GM23338 (cell line): ENCODE data around the gene PPP1R18. TPM values are rescaled to one million over a fixed set of nuclear protein-coding genes. Genes with fewer than 3 reads are reported as not detected.

Experiments used
- ATAC-seq: fragments of 200-7000 bp; cut with Tn5 transposase; 3 replicates; pipeline ENCODE4 v1.9.1; 2020
- DNase-seq: peaks from one replicate; pipeline ENCODE4 v3.0.0-alpha.2; 2015; ENCODE audit warnings: low spot score
- H2AFZ ChIP-seq: fragments of 200-600 bp; sonication (generic); 2 replicates; pipeline ENCODE4 v1.8.0; 2016; ENCODE audit warnings: antibody characterized with exemption, mild to moderate bottlenecking, moderate library complexity
- H3F3A ChIP-seq: fragments of 200-600 bp; sonication (generic); replicated peaks from 2 replicates; pipeline ENCODE4 v1.8.0; 2017; ENCODE audit warnings: antibody characterized with exemption, mixed run types, low read depth
- H3K27ac ChIP-seq: fragments of 200-600 bp; sonication (generic); 2 replicates; pipeline ENCODE4 v1.6.1; 2016; ENCODE audit warnings: low read depth
- H3K27me3 ChIP-seq: fragments of 200-600 bp; sonication (generic); 2 replicates; pipeline ENCODE4 v1.8.0; 2016; ENCODE audit warnings: mild to moderate bottlenecking, mixed run types, moderate library complexity; ENCODE audit not compliant: insufficient read depth
- H3K36me3 ChIP-seq: fragments of 200-600 bp; sonication (generic); 2 replicates; pipeline ENCODE4 v1.8.0; 2016; ENCODE audit warnings: mild to moderate bottlenecking; ENCODE audit not compliant: insufficient read depth
- H3K4me1 ChIP-seq: fragments of 200-600 bp; sonication (generic); 2 replicates; pipeline ENCODE4 v1.8.0; 2016; ENCODE audit warnings: mild to moderate bottlenecking, moderate library complexity; ENCODE audit not compliant: insufficient read depth
- H3K4me2 ChIP-seq: fragments of 200-600 bp; sonication (generic); 2 replicates; pipeline ENCODE4 v1.7.1; 2017; ENCODE audit warnings: mixed run types
- H3K4me3 ChIP-seq: fragments of 200-600 bp; sonication (generic); 2 replicates; pipeline ENCODE4 v1.6.1; 2016; ENCODE audit warnings: mixed run types
- H3K79me2 ChIP-seq: fragments of 200-600 bp; sonication (generic); replicated peaks from 2 replicates; pipeline ENCODE4 v1.8.0; 2017; ENCODE audit warnings: mild to moderate bottlenecking; ENCODE audit not compliant: insufficient read depth
- H3K9me2 ChIP-seq: fragments of 200-600 bp; sonication (generic); 2 replicates; pipeline ENCODE4 v1.8.0; 2017; ENCODE audit not compliant: insufficient read depth
- H4K20me1 ChIP-seq: fragments of 200-600 bp; sonication (generic); replicated peaks from 2 replicates; pipeline ENCODE4 v1.8.0; 2017; ENCODE audit warnings: mild to moderate bottlenecking; ENCODE audit not compliant: insufficient read depth
- H3K27ac Mint-ChIP-seq: 2 replicates; pipeline ENCODE4 v1.8.0; 2020; ENCODE audit warnings: inconsistent platforms, mild to moderate bottlenecking, moderate library complexity, mixed read lengths
- H3K27me3 Mint-ChIP-seq: 3 replicates; pipeline ENCODE4 v1.8.0; 2022; ENCODE audit warnings: low read depth, mild to moderate bottlenecking, moderate library complexity, mixed read lengths, inconsistent platforms; ENCODE audit not compliant: insufficient read depth, poor library complexity
- H3K36me3 Mint-ChIP-seq: 3 replicates; pipeline ENCODE4 v1.8.0; 2021; ENCODE audit warnings: low read depth, mild to moderate bottlenecking, inconsistent platforms, moderate library complexity, mixed read lengths
- H3K4me1 Mint-ChIP-seq: 3 replicates; pipeline ENCODE4 v1.8.0; 2020; ENCODE audit warnings: mild to moderate bottlenecking, inconsistent platforms, mixed read lengths
- H3K4me3 Mint-ChIP-seq: 3 replicates; pipeline ENCODE4 v1.8.0; 2021; ENCODE audit warnings: moderate library complexity, mild to moderate bottlenecking, inconsistent platforms, mixed read lengths
- H3K9me3 Mint-ChIP-seq: 3 replicates; pipeline ENCODE4 v1.8.0; 2020; ENCODE audit warnings: moderate library complexity, mild to moderate bottlenecking, inconsistent platforms, mixed read lengths
- CREB1 ChIP-seq: fragments of 250-450 bp; sonication (Bioruptor Pico); IDR thresholded peaks from 2 replicates; pipeline ENCODE4 v1.5.0; 2020; ENCODE audit warnings: low read depth, mild to moderate bottlenecking, moderate library complexity
- CTCF ChIP-seq, 2 experiments: fragments of 200-600 bp in 1 of 2; sonication (generic) in 1 of 2; conservative IDR thresholded peaks; 2 replicates each; pipeline versions ENCODE4 v1.5.1 to v1.6.1; 2016 to 2017; ENCODE audit warnings: antibody characterized with exemption in 2 of 2, low read depth in 2 of 2, mild to moderate bottlenecking in 2 of 2, moderate library complexity in 1 of 2
- ETS1 ChIP-seq: IDR thresholded peaks from 2 replicates; pipeline ENCODE4 v1.6.1; 2016; ENCODE audit warnings: antibody characterized with exemption
- EZH2 ChIP-seq: fragments of 200-600 bp; sonication (generic); IDR thresholded peaks from one replicate; pipeline ENCODE4 v1.8.0; 2017; ENCODE audit warnings: antibody characterized with exemption, mild to moderate bottlenecking, low read depth; ENCODE audit not compliant: unreplicated experiment
- EZH2phosphoT487 ChIP-seq: fragments of 200-600 bp; sonication (generic); IDR thresholded peaks from one replicate; pipeline ENCODE4 v1.8.1; 2018; ENCODE audit warnings: antibody characterized with exemption; ENCODE audit not compliant: unreplicated experiment
- JUNB ChIP-seq: IDR thresholded peaks from one replicate; pipeline ENCODE4 v1.6.1; 2016; ENCODE audit warnings: antibody characterized with exemption; ENCODE audit not compliant: unreplicated experiment
- NANOG ChIP-seq: IDR thresholded peaks from 2 replicates; pipeline ENCODE4 v1.6.1; 2016; ENCODE audit warnings: antibody characterized with exemption, borderline replicate concordance
- POLR2AphosphoS5 ChIP-seq: IDR thresholded peaks from 2 replicates; pipeline ENCODE4 v1.6.1; 2016; ENCODE audit warnings: antibody characterized with exemption, low read depth
- REST ChIP-seq: IDR thresholded peaks from one replicate; pipeline ENCODE4 v1.6.1; 2018; ENCODE audit warnings: antibody characterized with exemption; ENCODE audit not compliant: unreplicated experiment
- STAT1 ChIP-seq: IDR thresholded peaks from one replicate; pipeline ENCODE4 v1.6.1; 2016; ENCODE audit warnings: antibody characterized with exemption; ENCODE audit not compliant: unreplicated experiment
- ZNF114 ChIP-seq: fragments of 250-450 bp; sonication (Bioruptor Pico); IDR thresholded peaks from 2 replicates; pipeline ENCODE4 v1.5.0; 2020; ENCODE audit warnings: mild to moderate bottlenecking, moderate library complexity
- ZNF331 ChIP-seq: fragments of 250-450 bp; sonication (Bioruptor Pico); IDR thresholded peaks from 2 replicates; pipeline ENCODE4 v1.5.0; 2020; ENCODE audit warnings: low read depth, mild to moderate bottlenecking, moderate library complexity
- ZNF462 ChIP-seq: fragments of 250-450 bp; sonication (Bioruptor Pico); IDR thresholded peaks from 2 replicates; pipeline ENCODE4 v1.5.0; 2020; ENCODE audit warnings: mild to moderate bottlenecking, moderate library complexity
- polyA plus RNA-seq: library from polyadenylated mRNA; unstranded; fragments of >200 nt; fragmentation: Nextera tagmentation; extraction: Ambion mirVana; gene quantifications from 2 replicates; pipeline ENCODE4 v1.2.1, GENCODE V29; 2016
- total RNA-seq: library from RNA; depleted of rRNA; stranded (reverse); fragments of >200 nt; shearing (Covaris generic); gene quantifications from 2 replicates; pipeline ENCODE4 v1.2.3, GENCODE V29; 2014

Gene PPP1R18
- total and polyA plus RNA-seq, 2 experiments from 2014 or later, result 17.1 to 19.2 TPM

GRCh38 chr6:30696432-30696831 is 10.0 kb upstream of the PPP1R18 start:
- no peak for TF ChIP-seq POLR2AphosphoS5
- no peak for TF ChIP-seq JUNB
- no peak for TF ChIP-seq CTCF (conservative IDR thresholded peaks at IDR 0.05; ENCODE audit: low read depth in 2 of 2)
- TF ChIP-seq ZNF114 (CRISPR knock-in tag), result no peak
- no peak for TF ChIP-seq ZNF462
- no peak for TF ChIP-seq STAT1
- no peak for TF ChIP-seq NANOG
- no peak for TF ChIP-seq EZH2phosphoT487
- TF ChIP-seq EZH2, result no peak
- TF ChIP-seq REST, result no peak
- no peak for TF ChIP-seq ZNF331
- no peak for TF ChIP-seq ETS1
- TF ChIP-seq CREB1, result no peak
- ATAC-seq (no peak), DNase-seq (no peak)
- H3K27ac Mint-ChIP-seq, result no peak overlapping the region
- H3K9me3 Mint-ChIP-seq, result no peaks in the 10 kb centered on the region
- Histone ChIP-seq H3K36me3 (peaks cover 11% of the 10 kb centered on the region), H3K4me2 (no peak overlapping the region), H3F3A (0 out of 2 replicates have a peak, but pooled peaks cover 6% of the 10 kb centered on the region), H4K20me1 (no peaks in the 10 kb centered on the region; the same call in 1 of the 2 replicates), H3K4me3 (no peak overlapping the region), H3K27me3 (no peaks in the 10 kb centered on the region), H2AFZ (no peak overlapping the region), H3K9me2 (no peaks in the 10 kb centered on the region), H3K4me1 (peaks cover under 1% of the 10 kb centered on the region; the same call in 1 of the 2 replicates), H3K27ac (no peak overlapping the region), H3K79me2 (no peaks in the 10 kb centered on the region)
- H3K36me3 Mint-ChIP-seq, result peaks cover 11% of the 10 kb centered on the region
- peaks cover 10% of the 10 kb centered on the region; the same call in 2 of the 3 replicates for H3K4me1 Mint-ChIP-seq
- H3K27me3 Mint-ChIP-seq, result peaks cover 7% of the 10 kb centered on the region
- H3K4me3 Mint-ChIP-seq, result no peak overlapping the region
